Peyer's patch (tissue), 4 donors: ENCODE data around the gene PRPF40A.

Experiments
- POLR2A ChIP-seq, 2 donors: fragments of 450-650 bp; IDR thresholded peaks; one replicate each; pipeline ENCODE4 v1.5.1; 2017; ENCODE audit warnings: antibody characterized with exemption in 2 of 2, mild to moderate bottlenecking in 2 of 2, moderate library complexity in 2 of 2
- TF ChIP-seq, protein P1 (sequence below), 6 experiments: fragments of 450-650 bp in 4 of 6; fragments of 200-600 bp in 2 of 6; sonication (generic) in 1 of 6; IDR thresholded peaks; one replicate each; pipeline ENCODE4 v1.5.1; 2017 to 2019; ENCODE audit warnings: antibody characterized with exemption in 6 of 6, mild to moderate bottlenecking in 3 of 6, moderate library complexity in 1 of 6

DNA sequence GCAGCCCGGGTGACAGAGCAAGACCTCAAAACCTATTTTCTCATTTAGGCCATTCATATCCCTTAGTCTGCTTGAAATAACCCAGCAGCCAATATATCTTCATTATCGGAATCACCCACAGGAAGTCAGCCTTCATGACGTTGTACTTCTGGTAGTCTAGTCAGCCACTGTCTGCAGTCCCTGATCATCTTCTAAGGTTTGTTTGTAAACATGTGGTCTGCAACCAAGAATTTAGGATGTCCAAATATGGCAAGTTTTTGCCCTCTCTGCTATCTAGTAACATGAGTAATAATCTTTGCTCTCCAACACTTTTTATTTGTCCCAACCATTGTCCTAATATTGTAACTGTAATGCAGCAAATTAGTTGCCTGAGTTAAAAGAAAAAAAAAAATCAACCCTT lies 92.5 kb downstream of the PRPF40A start:
- TF ChIP-seq, protein P1, sequence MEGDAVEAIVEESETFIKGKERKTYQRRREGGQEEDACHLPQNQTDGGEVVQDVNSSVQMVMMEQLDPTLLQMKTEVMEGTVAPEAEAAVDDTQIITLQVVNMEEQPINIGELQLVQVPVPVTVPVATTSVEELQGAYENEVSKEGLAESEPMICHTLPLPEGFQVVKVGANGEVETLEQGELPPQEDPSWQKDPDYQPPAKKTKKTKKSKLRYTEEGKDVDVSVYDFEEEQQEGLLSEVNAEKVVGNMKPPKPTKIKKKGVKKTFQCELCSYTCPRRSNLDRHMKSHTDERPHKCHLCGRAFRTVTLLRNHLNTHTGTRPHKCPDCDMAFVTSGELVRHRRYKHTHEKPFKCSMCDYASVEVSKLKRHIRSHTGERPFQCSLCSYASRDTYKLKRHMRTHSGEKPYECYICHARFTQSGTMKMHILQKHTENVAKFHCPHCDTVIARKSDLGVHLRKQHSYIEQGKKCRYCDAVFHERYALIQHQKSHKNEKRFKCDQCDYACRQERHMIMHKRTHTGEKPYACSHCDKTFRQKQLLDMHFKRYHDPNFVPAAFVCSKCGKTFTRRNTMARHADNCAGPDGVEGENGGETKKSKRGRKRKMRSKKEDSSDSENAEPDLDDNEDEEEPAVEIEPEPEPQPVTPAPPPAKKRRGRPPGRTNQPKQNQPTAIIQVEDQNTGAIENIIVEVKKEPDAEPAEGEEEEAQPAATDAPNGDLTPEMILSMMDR (IDR thresholded peaks at IDR 0.05): no peak
- no peak for TF ChIP-seq POLR2A (IDR thresholded peaks at IDR 0.05)
